Vagina (tissue), 2 donors: ENCODE data around the gene DNAJC6.

ENCODE experiments used
- POLR2A ChIP-seq, 2 donors: fragments of 450-650 bp; IDR thresholded peaks; one replicate each; pipeline ENCODE4 v1.6.1; 2017; ENCODE audit warnings: antibody characterized with exemption in 2 of 2, mild to moderate bottlenecking in 2 of 2, moderate library complexity in 2 of 2
- TF ChIP-seq, protein P1 (sequence below), 3 experiments: fragments of 450-650 bp in 2 of 3; fragments of 200-600 bp in 1 of 3; sonication (generic) in 1 of 3; IDR thresholded peaks; one replicate each; pipeline ENCODE4 v1.5.1; 2017 to 2019; ENCODE audit warnings: antibody characterized with exemption in 3 of 3, mild to moderate bottlenecking in 2 of 3, moderate library complexity in 2 of 3

DNA sequence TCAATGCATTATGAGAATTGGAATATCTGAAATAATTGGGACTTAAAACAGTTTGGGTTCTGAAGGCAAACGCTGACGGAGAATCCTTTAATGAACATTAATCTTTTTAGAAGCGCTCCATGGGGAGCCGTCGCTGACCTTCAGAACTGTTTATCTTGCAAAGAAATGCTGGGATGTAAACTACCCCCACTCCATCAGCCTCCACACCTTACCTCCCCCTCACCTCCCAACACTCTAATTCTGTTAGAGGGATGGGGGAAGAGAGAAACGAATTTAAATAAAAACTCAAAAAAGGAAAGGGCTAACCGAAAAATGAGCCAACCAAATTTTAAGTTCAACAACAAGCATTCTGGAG lies 44.1 kb upstream of the DNAJC6 start:
- TF ChIP-seq, protein P1, sequence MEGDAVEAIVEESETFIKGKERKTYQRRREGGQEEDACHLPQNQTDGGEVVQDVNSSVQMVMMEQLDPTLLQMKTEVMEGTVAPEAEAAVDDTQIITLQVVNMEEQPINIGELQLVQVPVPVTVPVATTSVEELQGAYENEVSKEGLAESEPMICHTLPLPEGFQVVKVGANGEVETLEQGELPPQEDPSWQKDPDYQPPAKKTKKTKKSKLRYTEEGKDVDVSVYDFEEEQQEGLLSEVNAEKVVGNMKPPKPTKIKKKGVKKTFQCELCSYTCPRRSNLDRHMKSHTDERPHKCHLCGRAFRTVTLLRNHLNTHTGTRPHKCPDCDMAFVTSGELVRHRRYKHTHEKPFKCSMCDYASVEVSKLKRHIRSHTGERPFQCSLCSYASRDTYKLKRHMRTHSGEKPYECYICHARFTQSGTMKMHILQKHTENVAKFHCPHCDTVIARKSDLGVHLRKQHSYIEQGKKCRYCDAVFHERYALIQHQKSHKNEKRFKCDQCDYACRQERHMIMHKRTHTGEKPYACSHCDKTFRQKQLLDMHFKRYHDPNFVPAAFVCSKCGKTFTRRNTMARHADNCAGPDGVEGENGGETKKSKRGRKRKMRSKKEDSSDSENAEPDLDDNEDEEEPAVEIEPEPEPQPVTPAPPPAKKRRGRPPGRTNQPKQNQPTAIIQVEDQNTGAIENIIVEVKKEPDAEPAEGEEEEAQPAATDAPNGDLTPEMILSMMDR (IDR thresholded peaks at IDR 0.05), result no peak
- no peak for TF ChIP-seq POLR2A (IDR thresholded peaks at IDR 0.05)
